Measurements from ENCODE around the gene BGN. TPM values are rescaled to one million over a fixed set of nuclear protein-coding genes. Genes with fewer than 3 reads are reported as not detected.

The BGN gene
- total RNA-seq, 1 experiment from 2014 or later = 0.37 TPM

DNA sequence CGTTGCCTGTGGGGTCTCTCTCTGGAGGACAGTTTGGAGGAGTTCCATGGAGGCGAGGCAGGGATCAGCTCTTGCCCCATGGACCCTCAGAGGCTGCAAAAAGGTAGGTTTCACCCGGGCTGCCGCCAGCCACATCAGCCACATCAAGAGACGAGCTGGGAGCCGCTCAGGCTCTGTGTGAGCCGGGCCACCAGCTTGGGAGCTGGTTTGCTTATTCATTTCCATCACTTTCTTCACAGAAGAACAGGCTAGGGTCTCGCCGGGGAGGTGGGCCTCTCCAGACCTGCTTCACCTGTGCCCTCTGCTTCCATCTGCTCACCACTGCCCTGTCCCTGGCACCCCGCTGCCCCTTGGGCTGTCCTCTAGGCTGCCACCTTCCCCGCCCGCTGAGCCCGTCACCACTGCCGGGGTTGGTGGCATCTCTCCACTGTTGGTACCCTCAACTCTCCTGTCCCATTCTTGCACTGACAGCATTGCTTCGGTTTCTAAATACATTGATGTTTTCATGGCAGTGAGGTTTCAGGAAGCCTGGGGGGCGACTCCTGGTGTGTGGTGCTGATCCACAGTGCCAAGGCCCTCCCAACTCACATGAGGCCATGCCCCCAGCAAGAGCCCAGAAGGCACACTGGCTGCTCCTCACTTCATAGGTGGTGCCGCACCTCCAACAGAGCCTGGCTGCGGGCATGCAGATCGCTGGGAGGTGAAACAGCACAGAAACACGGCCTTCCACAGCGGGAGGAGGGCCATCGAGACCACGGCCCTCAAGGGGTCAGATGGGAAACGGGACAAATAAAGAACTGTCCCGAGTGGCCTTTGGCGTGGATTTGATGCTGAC, 44.4 kb upstream of the BGN start:
- Histone ChIP-seq H3K27me3 (ENCODE audit: insufficient read depth, low read length) (no peaks in the 10 kb centered on the region), H3K9me2 (ENCODE audit: insufficient read depth) (no peaks in the 10 kb centered on the region), H3K36me3 (ENCODE audit: control insufficient read depth in 1 of 2, insufficient read depth in 2 of 2, low read length in 2 of 2) (no peaks in the 10 kb centered on the region), H4K20me1 (ENCODE audit: insufficient read depth) (no peaks in the 10 kb centered on the region), H3K4me2 (ENCODE audit: low read length) (no peak overlapping the region), H3K9me3 (ENCODE audit: control insufficient read depth in 1 of 2, insufficient read depth in 1 of 2, low read depth in 1 of 2, low read length in 2 of 2) (no peaks in the 10 kb centered on the region), H3K4me3 (replicated peaks in 1 of 2; ENCODE audit: low read depth in 1 of 2, low read length in 2 of 2) (no peak overlapping the region), H3K79me2 (ENCODE audit: insufficient read depth, low read length) (no peaks in the 10 kb centered on the region), H2AFZ (ENCODE audit: low read depth, low read length, poor library complexity, severe bottlenecking) (no peak overlapping the region), H3K27ac (ENCODE audit: low read depth, low read length) (no peak overlapping the region), H3K4me1 (ENCODE audit: control insufficient read depth in 1 of 2, insufficient read depth in 2 of 2, low read length in 2 of 2) (no peaks in the 10 kb centered on the region), H3K9ac (ENCODE audit: low read length) (no peak overlapping the region)
- no peak for TF ChIP-seq SP1 (IDR thresholded peaks at IDR 0.05; ENCODE audit: low read depth)
- no peak for TF ChIP-seq FOSL1 (IDR thresholded peaks at IDR 0.05; ENCODE audit: low read depth)
- TF ChIP-seq, protein P1, sequence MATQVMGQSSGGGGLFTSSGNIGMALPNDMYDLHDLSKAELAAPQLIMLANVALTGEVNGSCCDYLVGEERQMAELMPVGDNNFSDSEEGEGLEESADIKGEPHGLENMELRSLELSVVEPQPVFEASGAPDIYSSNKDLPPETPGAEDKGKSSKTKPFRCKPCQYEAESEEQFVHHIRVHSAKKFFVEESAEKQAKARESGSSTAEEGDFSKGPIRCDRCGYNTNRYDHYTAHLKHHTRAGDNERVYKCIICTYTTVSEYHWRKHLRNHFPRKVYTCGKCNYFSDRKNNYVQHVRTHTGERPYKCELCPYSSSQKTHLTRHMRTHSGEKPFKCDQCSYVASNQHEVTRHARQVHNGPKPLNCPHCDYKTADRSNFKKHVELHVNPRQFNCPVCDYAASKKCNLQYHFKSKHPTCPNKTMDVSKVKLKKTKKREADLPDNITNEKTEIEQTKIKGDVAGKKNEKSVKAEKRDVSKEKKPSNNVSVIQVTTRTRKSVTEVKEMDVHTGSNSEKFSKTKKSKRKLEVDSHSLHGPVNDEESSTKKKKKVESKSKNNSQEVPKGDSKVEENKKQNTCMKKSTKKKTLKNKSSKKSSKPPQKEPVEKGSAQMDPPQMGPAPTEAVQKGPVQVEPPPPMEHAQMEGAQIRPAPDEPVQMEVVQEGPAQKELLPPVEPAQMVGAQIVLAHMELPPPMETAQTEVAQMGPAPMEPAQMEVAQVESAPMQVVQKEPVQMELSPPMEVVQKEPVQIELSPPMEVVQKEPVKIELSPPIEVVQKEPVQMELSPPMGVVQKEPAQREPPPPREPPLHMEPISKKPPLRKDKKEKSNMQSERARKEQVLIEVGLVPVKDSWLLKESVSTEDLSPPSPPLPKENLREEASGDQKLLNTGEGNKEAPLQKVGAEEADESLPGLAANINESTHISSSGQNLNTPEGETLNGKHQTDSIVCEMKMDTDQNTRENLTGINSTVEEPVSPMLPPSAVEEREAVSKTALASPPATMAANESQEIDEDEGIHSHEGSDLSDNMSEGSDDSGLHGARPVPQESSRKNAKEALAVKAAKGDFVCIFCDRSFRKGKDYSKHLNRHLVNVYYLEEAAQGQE (IDR thresholded peaks at IDR 0.05; ENCODE audit: low read depth) = no peak
- no peak for TF ChIP-seq EZH2phosphoT487 (IDR thresholded peaks at IDR 0.05; ENCODE audit: borderline replicate concordance)
- TF ChIP-seq, protein P2, sequence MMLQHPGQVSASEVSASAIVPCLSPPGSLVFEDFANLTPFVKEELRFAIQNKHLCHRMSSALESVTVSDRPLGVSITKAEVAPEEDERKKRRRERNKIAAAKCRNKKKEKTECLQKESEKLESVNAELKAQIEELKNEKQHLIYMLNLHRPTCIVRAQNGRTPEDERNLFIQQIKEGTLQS (IDR thresholded peaks at IDR 0.05) = no peak
- no peak for TF ChIP-seq SRF (IDR thresholded peaks at IDR 0.05; ENCODE audit: low read depth)
- TF ChIP-seq EZH2 (IDR thresholded peaks at IDR 0.05) = no peak
- TF ChIP-seq YY1 (IDR thresholded peaks at IDR 0.05; ENCODE audit: extremely low read depth, insufficient replicate concordance, low read depth, low read length) = no peak
- no peak for TF ChIP-seq SIN3A (IDR thresholded peaks at IDR 0.05; ENCODE audit: low read depth)
- TF ChIP-seq ZNF274 (IDR thresholded peaks at IDR 0.05; ENCODE audit: low read depth, low read length) = no peak
- TF ChIP-seq CBX3 (IDR thresholded peaks at IDR 0.05; ENCODE audit: low read depth) = no peak
- TF ChIP-seq POLR2A (IDR thresholded peaks at IDR 0.05; ENCODE audit: borderline replicate concordance, extremely low read depth, insufficient read depth, insufficient read length) = no peak
- no peak for TF ChIP-seq EGR1 (IDR thresholded peaks at IDR 0.05; ENCODE audit: low read depth)
- TF ChIP-seq, protein P3, sequence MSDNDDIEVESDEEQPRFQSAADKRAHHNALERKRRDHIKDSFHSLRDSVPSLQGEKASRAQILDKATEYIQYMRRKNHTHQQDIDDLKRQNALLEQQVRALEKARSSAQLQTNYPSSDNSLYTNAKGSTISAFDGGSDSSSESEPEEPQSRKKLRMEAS (IDR thresholded peaks at IDR 0.05) = no peak
- TF ChIP-seq RAD21 (IDR thresholded peaks at IDR 0.05; ENCODE audit: low read depth) = no peak
- TF ChIP-seq, protein P4, sequence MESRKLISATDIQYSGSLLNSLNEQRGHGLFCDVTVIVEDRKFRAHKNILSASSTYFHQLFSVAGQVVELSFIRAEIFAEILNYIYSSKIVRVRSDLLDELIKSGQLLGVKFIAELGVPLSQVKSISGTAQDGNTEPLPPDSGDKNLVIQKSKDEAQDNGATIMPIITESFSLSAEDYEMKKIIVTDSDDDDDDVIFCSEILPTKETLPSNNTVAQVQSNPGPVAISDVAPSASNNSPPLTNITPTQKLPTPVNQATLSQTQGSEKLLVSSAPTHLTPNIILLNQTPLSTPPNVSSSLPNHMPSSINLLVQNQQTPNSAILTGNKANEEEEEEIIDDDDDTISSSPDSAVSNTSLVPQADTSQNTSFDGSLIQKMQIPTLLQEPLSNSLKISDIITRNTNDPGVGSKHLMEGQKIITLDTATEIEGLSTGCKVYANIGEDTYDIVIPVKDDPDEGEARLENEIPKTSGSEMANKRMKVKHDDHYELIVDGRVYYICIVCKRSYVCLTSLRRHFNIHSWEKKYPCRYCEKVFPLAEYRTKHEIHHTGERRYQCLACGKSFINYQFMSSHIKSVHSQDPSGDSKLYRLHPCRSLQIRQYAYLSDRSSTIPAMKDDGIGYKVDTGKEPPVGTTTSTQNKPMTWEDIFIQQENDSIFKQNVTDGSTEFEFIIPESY (IDR thresholded peaks at IDR 0.05; ENCODE audit: extremely low read depth, insufficient replicate concordance, low read length) = no peak
- ChIA-PET POLR2A (no interaction called here), RAD21 (ENCODE audit: low non-redundant PET in 1 of 2, low total read pairs in 2 of 2, uncharacterized antibody in 2 of 2, unreplicated experiment in 2 of 2) (no interaction called here), CTCF (no interaction called here)
- no peak for DNase-seq (ENCODE audit: low read depth, low spot score)
- no peak for ATAC-seq
- intact Hi-C loops (cut with micrococcal nuclease) = no loop called here
- BruUV-seq (replicated peaks) = no TSS peak

All from HCT116 (cell line).